SH-SY5Y (cell line): ENCODE measurements around the gene SLC29A4.

ENCODE experiments used
- GATA2 ChIP-seq: IDR thresholded peaks from 2 replicates; pipeline ENCODE4 v1.6.1; 2011; ENCODE audit warnings: mild to moderate bottlenecking, low read depth, low read length
- GATA3 ChIP-seq: IDR thresholded peaks from 2 replicates; pipeline ENCODE4 v1.6.1; 2011; ENCODE audit warnings: low read depth, mild to moderate bottlenecking, low read length, moderate library complexity

- TF ChIP-seq GATA3 (no peak), GATA2 (no peak)
Observed at GRCh38 chr7:5343884-5344283, 61.1 kb downstream of the SLC29A4 start.
